CMK (cell line): ENCODE measurements around the gene SETD2.

Source experiments
- DNase-seq: peaks from one replicate; pipeline ENCODE4 v3.0.0-alpha.2; 2010; ENCODE audit warnings: low read depth

The SETD2 gene

DNA sequence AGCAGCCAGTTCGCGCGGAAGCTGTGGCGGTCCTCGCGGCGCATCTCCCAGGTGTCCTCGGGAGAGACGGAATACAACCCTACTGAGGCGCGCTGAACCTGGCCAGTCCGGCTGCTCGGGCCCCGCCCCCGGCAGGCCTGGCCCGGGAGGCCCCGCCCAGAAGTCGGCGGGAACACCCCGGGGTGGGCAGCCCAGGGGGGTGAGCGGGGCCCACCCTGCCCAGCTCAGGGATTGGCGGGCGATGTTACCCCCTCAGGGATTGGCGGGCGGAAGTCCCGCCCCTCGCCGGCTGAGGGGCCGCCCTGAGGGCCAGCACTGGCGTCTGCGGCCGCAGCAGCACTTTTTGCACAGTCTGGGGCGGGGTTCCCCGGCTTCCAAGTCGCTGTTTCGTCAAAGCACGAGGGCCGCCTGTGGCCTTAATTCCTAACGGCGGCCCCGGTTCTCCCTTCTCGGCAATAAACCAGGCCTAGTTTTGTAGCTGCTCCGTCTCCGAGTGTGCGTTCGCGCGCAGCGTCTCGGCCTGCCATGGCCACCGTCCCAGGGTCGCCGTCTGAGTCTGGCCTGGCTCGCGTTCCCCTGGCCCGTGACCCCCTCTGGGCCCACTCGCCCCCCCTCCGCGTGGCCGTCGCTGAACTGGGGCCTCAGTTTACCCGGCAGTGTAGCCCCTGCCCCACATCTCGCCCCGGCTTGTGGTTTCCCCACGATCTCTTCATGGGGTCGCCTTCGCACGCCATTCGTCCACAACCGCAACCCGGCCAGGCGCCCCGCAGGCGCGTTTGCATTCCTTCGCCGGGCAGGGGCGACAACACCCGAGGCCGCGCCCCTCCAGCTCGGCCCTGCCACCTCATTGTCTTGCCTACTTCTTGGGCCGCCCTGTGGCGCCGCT, 154.4 kb downstream of the SETD2 start:
- no peak for DNase-seq

DNA sequence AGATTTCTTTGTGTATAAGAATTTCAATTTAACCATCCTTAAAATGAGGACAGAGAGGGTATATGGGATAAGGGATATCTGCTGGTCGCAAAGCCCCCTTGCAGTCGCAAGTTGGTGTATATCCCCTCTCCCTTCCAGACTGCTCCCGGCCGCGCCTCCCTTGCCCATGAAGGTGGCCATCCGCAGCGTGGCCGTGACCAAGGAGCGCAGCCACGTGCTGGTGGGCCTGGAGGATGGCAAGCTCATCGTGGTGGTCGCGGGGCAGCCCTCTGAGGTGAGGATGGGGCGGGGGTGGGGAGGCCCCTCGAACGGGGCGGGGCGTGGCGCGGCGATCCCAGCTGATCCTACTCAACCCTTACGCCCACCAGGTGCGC, 155.1 kb downstream of the SETD2 start:
- no peak for DNase-seq

DNA sequence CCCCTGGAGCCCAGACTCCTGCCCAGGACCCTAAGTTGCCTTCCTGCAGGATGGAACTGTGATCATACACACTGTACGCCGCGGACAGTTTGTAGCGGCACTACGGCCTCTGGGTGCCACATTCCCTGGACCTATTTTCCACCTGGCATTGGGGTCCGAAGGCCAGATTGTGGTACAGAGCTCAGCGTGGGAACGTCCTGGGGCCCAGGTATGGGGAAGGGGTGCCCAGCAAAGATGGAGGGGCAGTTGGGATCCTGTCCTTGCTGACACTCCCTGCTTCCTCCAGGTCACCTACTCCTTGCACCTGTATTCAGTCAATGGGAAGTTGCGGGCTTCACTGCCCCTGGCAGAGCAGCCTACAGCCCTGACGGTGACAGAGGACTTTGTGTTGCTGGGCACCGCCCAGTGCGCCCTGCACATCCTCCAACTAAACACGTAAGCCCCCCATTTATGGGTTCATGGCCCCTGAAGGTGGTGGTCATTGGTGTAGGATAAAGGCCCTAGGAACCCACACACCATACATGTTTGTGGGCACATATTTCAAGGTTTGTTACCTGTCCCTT, 155.6 kb downstream of the SETD2 start:
- no peak for DNase-seq

- no peak for DNase-seq
Observed at GRCh38 chr3:47007482-47008233, 156.3 kb downstream of the SETD2 start.

- no peak for DNase-seq
Observed at GRCh38 chr3:47007001-47007400, 156.9 kb downstream of the SETD2 start.

DNA sequence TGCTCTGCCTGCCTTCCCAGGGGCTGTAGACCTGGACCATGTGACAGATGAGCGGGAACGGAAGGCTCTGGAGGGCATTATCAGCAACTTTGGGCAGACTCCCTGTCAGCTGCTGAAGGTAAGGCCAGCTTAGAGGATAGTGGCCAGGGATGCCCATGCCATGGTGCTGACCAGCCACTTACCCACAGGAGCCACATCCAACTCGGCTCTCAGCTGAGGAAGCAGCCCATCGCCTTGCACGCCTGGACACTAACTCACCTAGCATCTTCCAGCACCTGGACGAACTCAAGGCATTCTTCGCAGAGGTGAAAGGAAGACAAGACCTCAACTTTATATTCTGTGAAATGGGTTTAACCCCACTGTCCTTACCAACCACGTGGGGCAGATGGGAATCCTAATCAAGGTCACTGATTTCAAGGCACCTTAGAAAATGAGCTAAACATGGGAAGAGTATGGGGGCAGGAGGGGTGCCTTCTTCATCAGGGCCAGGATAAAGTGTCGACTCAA, 157.7 kb downstream of the SETD2 start:
- no peak for DNase-seq

DNA sequence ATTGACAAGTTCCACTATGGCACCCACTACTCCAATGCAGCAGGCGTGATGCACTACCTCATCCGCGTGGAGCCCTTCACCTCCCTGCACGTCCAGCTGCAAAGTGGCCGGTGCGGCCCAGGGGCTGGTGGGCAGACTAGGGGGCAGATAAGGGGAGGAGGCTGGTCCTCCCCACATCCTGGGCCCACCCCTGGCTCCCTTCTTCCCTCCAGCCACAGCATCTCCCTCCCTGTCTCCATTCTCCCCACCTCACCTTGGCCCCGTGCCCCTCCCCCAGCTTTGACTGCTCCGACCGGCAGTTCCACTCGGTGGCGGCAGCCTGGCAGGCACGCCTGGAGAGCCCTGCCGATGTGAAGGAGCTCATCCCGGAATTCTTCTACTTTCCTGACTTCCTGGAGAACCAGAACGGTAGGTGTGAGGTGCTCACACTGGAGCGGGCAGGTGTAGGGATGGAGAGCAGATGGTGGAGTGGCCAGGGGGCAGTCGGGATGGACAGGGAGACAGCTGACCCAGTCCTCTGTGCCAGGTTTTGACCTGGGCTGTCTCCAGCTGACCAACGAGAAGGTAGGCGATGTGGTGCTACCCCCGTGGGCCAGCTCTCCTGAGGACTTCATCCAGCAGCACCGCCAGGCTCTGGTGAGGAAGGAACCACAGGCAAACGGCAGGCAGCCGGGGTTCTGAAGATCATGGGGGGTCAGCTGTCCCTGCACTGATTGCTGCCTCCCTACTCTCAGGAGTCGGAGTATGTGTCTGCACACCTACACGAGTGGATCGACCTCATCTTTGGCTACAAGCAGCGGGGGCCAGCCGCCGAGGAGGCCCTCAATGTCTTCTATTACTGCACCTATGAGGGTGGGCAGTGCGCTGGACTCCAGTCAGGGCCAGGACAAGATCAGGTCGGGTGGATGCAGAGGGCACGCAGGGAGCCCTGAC, 158.4 kb downstream of the SETD2 start:
- no peak for DNase-seq

DNA sequence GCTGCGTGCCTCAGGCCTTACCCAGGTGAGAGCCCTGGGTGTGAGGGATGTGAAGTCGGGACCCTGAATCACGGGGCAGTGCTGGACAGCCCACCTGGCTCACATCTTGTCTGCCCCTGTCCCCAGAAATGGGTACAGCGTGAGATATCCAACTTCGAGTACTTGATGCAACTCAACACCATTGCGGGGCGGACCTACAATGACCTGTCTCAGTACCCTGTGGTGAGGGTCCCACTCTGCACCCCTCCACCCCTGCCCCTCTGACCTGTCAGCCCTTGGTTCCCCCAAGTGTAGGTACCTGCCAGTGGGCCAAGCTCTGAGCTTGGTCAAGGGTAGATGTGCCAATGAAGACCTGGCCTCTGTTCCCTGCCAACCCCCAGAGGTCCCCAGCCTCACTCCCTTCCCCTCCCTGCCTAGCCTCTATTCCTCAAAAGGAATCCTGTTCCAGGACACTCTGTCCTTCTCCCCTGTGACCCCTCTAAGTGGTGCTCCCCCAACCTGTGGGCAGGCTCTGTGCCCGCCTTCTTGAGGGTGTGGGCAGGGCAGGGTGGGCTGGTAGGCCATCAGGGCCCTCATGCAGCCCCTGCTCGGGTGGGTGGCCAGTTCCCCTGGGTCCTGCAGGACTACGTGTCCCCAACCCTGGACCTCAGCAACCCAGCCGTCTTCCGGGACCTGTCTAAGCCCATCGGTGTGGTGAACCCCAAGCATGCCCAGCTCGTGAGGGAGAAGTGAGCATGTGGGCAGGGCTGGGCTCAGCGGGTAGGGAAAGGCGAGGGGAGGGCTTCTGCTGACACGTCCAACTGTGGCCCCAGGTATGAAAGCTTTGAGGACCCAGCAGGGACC, 159.3 kb downstream of the SETD2 start:
- DNase-seq: no peak

- DNase-seq: no peak
Observed at GRCh38 chr3:47003461-47004368, 160.2 kb downstream of the SETD2 start.

DNA sequence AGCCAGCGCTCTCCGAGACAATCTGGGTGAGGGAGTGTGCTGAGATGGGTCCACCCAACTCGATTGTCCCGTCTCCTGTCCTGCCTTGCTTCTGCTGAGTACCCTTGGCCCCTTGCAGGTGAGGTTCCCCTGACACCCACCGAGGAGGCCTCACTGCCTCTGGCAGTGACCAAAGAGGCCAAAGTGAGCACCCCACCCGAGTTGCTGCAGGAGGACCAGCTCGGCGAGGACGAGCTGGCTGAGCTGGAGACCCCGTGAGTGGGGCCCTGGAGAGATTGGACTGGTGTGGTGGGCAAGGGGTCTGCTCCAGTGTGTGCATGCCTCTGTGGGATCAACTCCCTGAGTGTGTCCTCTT, 160.9 kb downstream of the SETD2 start:
- no peak for DNase-seq

GRCh38 chr3:47002171-47003055, 161.5 kb downstream of the SETD2 start:
- DNase-seq: no peak

GRCh38 chr3:47001731-47002170, 162.2 kb downstream of the SETD2 start:
- DNase-seq: no peak

DNA sequence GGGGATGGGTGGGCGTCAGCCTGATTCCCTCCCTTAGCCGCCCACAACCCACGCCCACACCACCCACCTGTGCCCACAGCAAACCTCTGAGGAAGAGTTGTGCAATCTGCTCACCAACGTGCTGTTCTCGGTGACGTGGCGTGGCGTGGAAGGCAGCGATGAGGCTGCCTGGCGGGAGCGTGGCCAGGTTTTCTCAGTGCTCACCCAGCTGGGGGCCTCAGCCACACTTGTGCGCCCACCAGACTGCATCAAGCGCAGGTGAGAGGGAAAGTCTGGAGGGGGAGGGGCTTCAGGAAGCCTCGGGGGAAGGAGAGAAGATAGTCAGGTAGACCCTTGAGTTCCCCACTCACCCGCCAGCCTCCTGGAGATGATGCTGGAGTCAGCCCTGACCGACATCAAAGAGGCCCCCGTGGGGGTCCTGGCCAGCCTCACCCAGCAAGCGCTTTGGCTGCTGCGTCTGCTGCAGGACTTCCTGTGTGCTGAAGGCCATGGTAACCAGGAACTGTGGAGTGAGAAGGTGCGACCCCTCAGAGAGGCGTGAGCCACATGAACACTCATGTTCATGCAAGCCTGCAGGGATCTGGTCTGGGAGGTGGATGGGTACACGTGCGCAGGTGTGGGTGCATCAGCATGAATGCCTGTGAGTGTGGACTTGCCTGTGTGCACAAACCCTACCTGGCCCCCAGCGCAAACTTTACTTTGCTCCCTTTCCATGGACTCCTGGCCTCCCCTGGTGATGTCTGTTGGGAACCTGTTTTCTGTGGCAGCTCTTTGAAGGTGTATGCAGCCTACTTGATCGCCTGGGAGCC, 162.8 kb downstream of the SETD2 start:
- no peak for DNase-seq

DNA sequence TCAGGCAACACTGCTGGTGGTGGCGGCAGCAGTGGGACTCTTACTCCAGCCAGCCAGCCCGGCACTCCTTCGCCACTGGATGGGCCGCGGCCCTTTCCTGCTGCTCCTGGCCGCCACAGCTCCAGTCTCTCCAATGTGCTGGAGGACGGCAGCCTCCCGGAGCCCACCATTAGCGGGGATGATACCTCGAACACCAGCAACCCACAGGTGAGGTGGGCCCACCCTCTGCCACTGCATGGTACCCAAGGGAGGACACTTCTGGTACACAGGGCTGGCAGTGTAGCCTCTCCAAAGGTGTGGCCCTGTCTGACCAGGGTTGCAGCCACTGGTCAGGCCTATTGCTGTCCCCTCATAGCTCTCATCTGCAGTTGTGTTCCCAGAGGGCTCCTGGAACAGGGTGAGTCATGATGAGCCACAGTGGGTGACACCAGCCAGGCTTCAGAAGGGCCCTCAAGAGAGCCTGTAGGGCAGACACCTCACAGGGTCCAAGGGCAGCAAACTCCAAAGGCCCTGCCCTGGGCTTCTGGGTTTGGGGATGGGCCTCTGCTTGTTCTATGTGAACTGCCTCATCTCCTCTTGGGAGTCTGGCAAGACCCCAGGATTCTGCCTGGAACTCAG, 163.6 kb downstream of the SETD2 start:
- DNase-seq: no peak

GRCh38 chr3:46999516-47000197, 164.3 kb downstream of the SETD2 start:
- DNase-seq: no peak

DNA sequence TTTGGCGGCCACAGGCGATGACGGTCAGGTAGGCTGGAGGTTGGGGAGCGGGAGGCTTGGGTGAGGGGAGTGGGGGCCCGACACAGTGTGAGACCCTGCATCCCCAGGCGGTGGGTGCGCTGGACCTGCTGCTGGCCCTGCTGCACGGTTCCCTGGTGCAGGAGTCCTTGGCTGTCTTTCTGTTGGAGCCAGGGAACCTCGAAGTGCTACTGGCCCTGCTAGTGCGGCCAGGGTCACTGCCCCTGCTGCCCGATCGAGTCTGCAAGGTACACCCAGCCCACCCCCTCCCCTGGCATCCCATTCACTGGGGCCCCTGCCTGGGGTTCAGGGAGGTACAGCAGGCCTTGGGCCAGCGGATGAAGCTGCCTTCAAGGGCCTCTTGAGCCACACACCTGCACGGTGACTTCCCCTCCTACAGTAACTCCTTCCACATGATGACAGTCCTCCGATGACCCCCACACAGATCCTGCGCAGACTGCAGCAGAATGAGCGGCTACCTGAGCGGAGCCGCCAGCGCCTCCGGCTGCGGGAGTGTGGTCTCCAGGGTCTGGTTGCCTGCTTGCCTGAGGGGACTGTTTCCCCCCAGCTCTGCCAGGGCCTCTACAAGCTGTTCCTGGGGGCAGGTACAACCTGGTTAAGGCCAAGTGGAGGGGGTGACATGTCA, 164.9 kb downstream of the SETD2 start:
- no peak for DNase-seq
